ENCODE measurements around the gene TGIF2.

TGIF2 gene

GRCh38 chr20:36573798-36574365 lies 485 bp downstream of the TGIF2 start (continued):
- TF ChIP-seq ZBTB10 (tag by site-specific recombination; IDR thresholded peaks at IDR 0.05) (peak; percentile 69; the same call in 1 of the 2 replicates), SP2 (tag by site-specific recombination; IDR thresholded peaks at IDR 0.05) (peak; percentile 61), ZNF26 (tag by site-specific recombination; IDR thresholded peaks at IDR 0.05) (no peak), KLF17 (tag by site-specific recombination; IDR thresholded peaks at IDR 0.05) (no peak), ZNF121 (tag by site-specific recombination; IDR thresholded peaks at IDR 0.05) (no peak), ZNF292 (tag by site-specific recombination; IDR thresholded peaks at IDR 0.05; ENCODE audit: borderline replicate concordance, low read depth) (no peak), ZNF366 (tag by site-specific recombination; conservative IDR thresholded peaks at IDR 0.05) (no peak), ZNF555 (tag by site-specific recombination; conservative IDR thresholded peaks at IDR 0.05) (no peak), ZBTB7A (tag by site-specific recombination; IDR thresholded peaks at IDR 0.05; ENCODE audit: low read depth) (no peak), ZNF488 (tag by site-specific recombination; IDR thresholded peaks at IDR 0.05) (no peak), ZNF362 (tag by site-specific recombination; IDR thresholded peaks at IDR 0.05) (no peak), ZFP41 (tag by site-specific recombination; IDR thresholded peaks at IDR 0.05; ENCODE audit: borderline replicate concordance) (no peak), ZNF398 (tag by site-specific recombination; IDR thresholded peaks at IDR 0.05) (peak; percentile 84), MEIS1 (CRISPR knock-in tag; IDR thresholded peaks at IDR 0.05; ENCODE audit: borderline replicate concordance) (no peak), REPIN1 (tag by site-specific recombination; IDR thresholded peaks at IDR 0.05; ENCODE audit: low read depth) (no peak), ZNF596 (tag by site-specific recombination; IDR thresholded peaks at IDR 0.05) (no peak), PRDM2 (tag by site-specific recombination; IDR thresholded peaks at IDR 0.05; ENCODE audit: borderline replicate concordance) (no peak), ZNF664 (tag by site-specific recombination; IDR thresholded peaks at IDR 0.05) (no peak), ZBTB8A (tag by site-specific recombination; IDR thresholded peaks at IDR 0.05) (no peak; the same call in 1 of the 2 replicates), ZNF449 (tag by site-specific recombination; IDR thresholded peaks at IDR 0.05) (no peak)
